GM19023 (cell line): ENCODE results near the gene SYT12.
"Not testable (repeated sequence)": the region's sequence is repeated elsewhere in the genome, so short reads cannot be mapped to it uniquely, and the experiment has no call there.

Experiments
- ATAC-seq: cut with Tn5 transposase; IDR thresholded peaks from one replicate; pipeline ENCODE4 v1.9.1; 2021; ENCODE audit warnings: mild to moderate bottlenecking, moderate library complexity; ENCODE audit not compliant: unreplicated experiment

Gene SYT12

GRCh38 chr11:67022961-67023956 lies at the start of gene SYT12:
SYT12 (plus strand) TSS chr11:67023134; CDS start chr11:67030145, 7,011 bp downstream.
- no peak for ATAC-seq

GRCh38 chr11:66973956-66974580 lies 48.9 kb upstream of the SYT12 start:
- no peak for ATAC-seq

GRCh38 chr11:66974724-66975404 lies 48.1 kb upstream of the SYT12 start, which contains the start of gene C11orf86:
C11orf86 (plus strand) TSS chr11:66975304; CDS start chr11:66975363, 59 bp downstream.
- ATAC-seq = no peak

GRCh38 chr11:66975405-66976027 lies 47.4 kb upstream of the SYT12 start:
- no peak for ATAC-seq

- no peak for ATAC-seq
These were observed 46.9 kb upstream of the SYT12 start for GRCh38 chr11:66976028-66976467.

- ATAC-seq = no peak
These were observed 46.0 kb upstream of the SYT12 start for GRCh38 chr11:66976925-66977324.

GRCh38 chr11:66978229-66978628 lies 44.7 kb upstream of the SYT12 start:
- no peak for ATAC-seq

GRCh38 chr11:66978717-66979116 lies 44.2 kb upstream of the SYT12 start:
- ATAC-seq = no peak

GRCh38 chr11:66979336-66979980 lies 43.5 kb upstream of the SYT12 start:
- no peak for ATAC-seq

- ATAC-seq = no peak
These were observed 40.9 kb upstream of the SYT12 start for GRCh38 chr11:66981976-66982578.

GRCh38 chr11:66983275-66983924 lies 39.5 kb upstream of the SYT12 start:
- no peak for ATAC-seq

- no peak for ATAC-seq
These were observed 37.3 kb upstream of the SYT12 start for GRCh38 chr11:66985508-66986177.

- ATAC-seq = no peak
These were observed 36.8 kb upstream of the SYT12 start for GRCh38 chr11:66986178-66986545.

GRCh38 chr11:66987158-66987620 lies 35.7 kb upstream of the SYT12 start:
- ATAC-seq = no peak

- no peak for ATAC-seq
These were observed 34.9 kb upstream of the SYT12 start for GRCh38 chr11:66987924-66988637.

- ATAC-seq = not testable (repeated sequence)
These were observed 34.2 kb upstream of the SYT12 start for GRCh38 chr11:66988741-66989140.

- not testable (repeated sequence) for ATAC-seq
These were observed 33.6 kb upstream of the SYT12 start for GRCh38 chr11:66989360-66989759.

- ATAC-seq = no peak
These were observed 30.9 kb upstream of the SYT12 start for GRCh38 chr11:66992041-66992440.
